Activated T-helper 17 cell treated with anti-CD3 and anti-CD28 coated beads, Interleukin-2, amount 50 U/mL, for 72 hours (primary cell): ENCODE measurements around the gene FLII. TPM values are rescaled to one million over a fixed set of nuclear protein-coding genes. Genes with fewer than 3 reads are reported as not detected.
A peak's percentile ranks its signal among the peaks of the same experiment; 100 is the strongest.
"Not testable (repeated sequence)": the region's sequence is repeated elsewhere in the genome, so short reads cannot be mapped to it uniquely, and the experiment has no call there.

Source experiments
- ATAC-seq: fragments of 150-1000 bp; cut with Tn5 transposase; replicated peaks from 2 replicates; pipeline ENCODE4 v1.10.0; 2021; ENCODE audit warnings: mild to moderate bottlenecking, moderate library complexity
- H3K27ac Mint-ChIP-seq: one replicate; pipeline ENCODE4 v1.8.0; 2022; ENCODE audit warnings: mixed read lengths
- H3K27me3 Mint-ChIP-seq: one replicate; pipeline ENCODE4 v1.8.0; 2022; ENCODE audit warnings: mixed read lengths
- H3K36me3 Mint-ChIP-seq: one replicate; pipeline ENCODE4 v1.8.0; 2022; ENCODE audit warnings: low read depth, mild to moderate bottlenecking, mixed read lengths
- H3K4me1 Mint-ChIP-seq: one replicate; pipeline ENCODE4 v1.8.0; 2022; ENCODE audit warnings: mixed read lengths
- H3K4me3 Mint-ChIP-seq: one replicate; pipeline ENCODE4 v1.8.0; 2022; ENCODE audit warnings: mild to moderate bottlenecking, mixed read lengths
- H3K9me3 Mint-ChIP-seq: one replicate; pipeline ENCODE4 v1.8.0; 2022; ENCODE audit warnings: mixed read lengths
- total RNA-seq, 2 donors: library from RNA; stranded (reverse); gene quantifications; one replicate each; pipeline ENCODE4 v1.2.3, GENCODE V29; 2022

Gene FLII
- total RNA-seq = 100 to 1,000 TPM; 247 to 307 TPM

DNA sequence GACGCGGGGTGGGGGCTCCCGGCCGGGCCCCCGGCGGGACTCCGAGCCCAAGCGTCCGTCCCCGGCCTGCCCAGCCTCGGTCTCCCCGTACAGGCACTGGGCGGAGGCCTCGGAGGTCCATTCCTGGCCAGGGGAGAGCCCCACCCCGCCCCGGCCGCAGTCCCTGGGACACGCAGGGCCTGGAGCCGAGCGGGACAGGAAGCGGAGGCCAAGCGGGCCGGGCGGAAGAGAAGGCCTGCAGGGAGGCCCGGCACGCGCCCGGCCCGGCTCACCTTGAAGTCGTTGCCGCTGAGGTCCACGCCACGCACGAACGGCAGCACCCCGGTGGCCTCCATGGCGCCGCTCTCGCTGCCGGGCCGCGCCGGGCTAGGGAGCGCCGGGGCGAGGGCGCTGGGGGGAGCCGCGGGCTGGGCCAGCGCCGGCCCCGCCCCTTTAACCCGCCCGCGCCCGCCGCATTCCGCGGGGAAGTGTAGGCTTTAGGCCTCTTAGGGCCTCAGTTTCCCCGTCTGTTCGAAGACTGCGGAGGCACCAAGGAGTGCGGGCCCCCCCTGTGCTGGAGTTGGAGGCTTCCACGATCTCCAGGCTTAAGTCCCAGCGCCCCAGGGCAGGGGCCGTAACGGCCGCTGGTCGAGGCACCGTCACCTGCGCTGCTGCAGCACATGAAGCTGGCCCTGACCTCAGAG is at the start of gene FLII:
TSS of gene FLII (minus strand) at position 383 of the 683 bp plus-strand sequence. CDS start at position 335, 48 bp downstream.
- Mint-ChIP-seq H3K27me3 (no peaks in the 10 kb centered on the region), H3K4me3 (peak within 1 kb of the TSS; percentile 96), H3K4me1 (peaks cover 8% of the 10 kb centered on the region), H3K36me3 (peaks cover 49% of the 10 kb centered on the region), H3K27ac (peak within 1 kb of the TSS; percentile 90), H3K9me3 (no peaks in the 10 kb centered on the region)
- ATAC-seq = peak; percentile 42

DNA sequence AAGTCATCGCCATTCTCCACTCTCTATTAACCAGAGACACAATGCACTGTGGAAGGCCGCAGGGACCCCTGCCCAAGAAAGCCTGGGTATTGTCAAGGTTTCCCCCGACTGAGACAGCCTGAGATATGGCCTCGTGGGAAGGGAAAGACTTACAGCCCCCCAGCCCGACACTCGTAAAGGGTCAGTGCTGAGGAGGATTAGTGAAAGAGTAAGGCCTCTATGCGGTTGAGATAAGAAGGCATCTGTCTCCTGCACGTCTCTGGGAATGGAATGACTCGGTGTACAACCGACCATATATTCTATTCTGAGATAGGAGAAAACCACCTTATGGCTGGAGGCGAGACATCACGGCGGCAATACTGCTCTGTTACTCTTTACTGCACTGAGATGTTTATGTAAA is 44.7 kb upstream of the FLII start:
- not testable (repeated sequence) for ATAC-seq, H3K4me3 Mint-ChIP-seq, H3K9me3 Mint-ChIP-seq, H3K4me1 Mint-ChIP-seq, H3K27me3 Mint-ChIP-seq, H3K27ac Mint-ChIP-seq
- H3K36me3 Mint-ChIP-seq = peaks cover 97% of the 10 kb centered on the region

GRCh38 chr17:18300725-18301480 is 42.4 kb upstream of the FLII start:
- Mint-ChIP-seq H3K36me3 (peaks cover 86% of the 10 kb centered on the region), H3K27ac (no peak overlapping the region), H3K9me3 (no peaks in the 10 kb centered on the region)

DNA sequence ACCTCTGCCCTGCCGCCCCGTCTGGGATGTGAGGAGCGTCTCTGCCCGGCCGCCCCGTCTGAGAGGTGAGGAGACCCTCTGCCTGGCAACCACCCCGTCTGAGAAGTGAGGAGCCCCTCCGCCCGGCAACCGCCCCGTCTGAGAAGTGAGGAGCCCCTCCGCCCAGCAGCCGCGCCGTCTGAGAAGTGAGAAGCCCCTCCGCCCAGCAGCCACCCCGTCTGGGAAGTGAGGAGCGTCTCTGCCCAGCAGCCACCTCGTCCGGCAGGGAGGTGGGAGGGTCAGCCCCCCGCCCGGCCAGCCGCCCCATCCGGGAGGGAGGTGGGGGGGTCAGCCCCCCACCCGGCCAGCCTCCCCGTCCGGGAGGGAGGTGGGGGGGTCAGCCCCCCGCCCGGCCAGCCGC is 39.5 kb upstream of the FLII start:
- H3K4me1 Mint-ChIP-seq, H3K4me3 Mint-ChIP-seq, H3K9me3 Mint-ChIP-seq, H3K27me3 Mint-ChIP-seq, H3K27ac Mint-ChIP-seq, ATAC-seq: not testable (repeated sequence)
- H3K36me3 Mint-ChIP-seq = peaks cover 86% of the 10 kb centered on the region

More at GRCh38 chr17:18300725-18301480, 42.4 kb upstream of the FLII start:
- no peaks in the 10 kb centered on the region for H3K27me3 Mint-ChIP-seq
- H3K4me1 Mint-ChIP-seq = no peaks in the 10 kb centered on the region
- ATAC-seq = no peak
- no peak overlapping the region for H3K4me3 Mint-ChIP-seq

DNA sequence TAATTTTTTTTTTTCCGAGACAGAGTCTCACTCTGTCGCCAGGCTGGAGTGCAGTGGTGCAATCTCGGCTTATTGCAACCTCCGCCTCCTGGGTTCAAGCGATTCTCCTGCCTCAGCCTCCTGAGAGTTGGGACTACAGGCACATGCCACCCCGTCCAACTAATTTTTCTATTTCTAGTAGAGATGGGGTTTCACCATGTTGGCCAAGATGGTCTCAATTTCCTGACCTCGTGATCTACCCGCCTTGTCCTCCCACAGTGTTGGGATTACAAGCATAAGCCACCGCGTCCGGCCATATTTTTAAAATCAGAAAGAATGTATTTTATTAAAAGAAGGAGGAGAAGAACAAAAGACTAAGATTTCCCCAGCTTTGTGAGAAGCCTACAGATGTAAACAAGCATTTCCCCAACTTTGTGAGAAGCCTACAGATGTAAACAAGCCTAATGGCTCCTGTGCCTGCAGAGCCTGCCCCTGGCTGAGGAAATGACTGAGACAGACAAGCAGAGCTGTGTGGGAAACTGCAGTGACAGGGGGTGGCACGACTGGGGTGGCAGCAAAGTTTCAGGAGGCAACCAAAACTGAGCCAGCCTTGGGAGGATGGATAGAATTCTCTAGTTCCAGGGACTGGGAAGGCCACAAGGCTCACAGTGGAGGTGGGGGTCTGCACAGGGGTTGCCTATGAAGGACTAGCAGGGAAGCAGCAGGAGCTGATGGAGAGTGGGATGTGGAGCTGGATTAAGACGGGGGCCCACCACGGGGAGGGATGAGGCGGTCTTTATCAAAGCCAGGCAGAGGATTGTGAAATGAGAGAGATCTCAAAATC is 33.4 kb upstream of the FLII start:
- peaks cover 98% of the 10 kb centered on the region for H3K36me3 Mint-ChIP-seq
- no peak overlapping the region for H3K4me3 Mint-ChIP-seq
- no peaks in the 10 kb centered on the region for H3K27me3 Mint-ChIP-seq
- no peaks in the 10 kb centered on the region for H3K4me1 Mint-ChIP-seq
- no peak overlapping the region for H3K27ac Mint-ChIP-seq
- no peaks in the 10 kb centered on the region for H3K9me3 Mint-ChIP-seq
- no peak for ATAC-seq

- peaks cover 98% of the 10 kb centered on the region for H3K36me3 Mint-ChIP-seq
- H3K27me3 Mint-ChIP-seq = no peaks in the 10 kb centered on the region
- no peaks in the 10 kb centered on the region for H3K9me3 Mint-ChIP-seq
- H3K4me1 Mint-ChIP-seq = no peaks in the 10 kb centered on the region
- no peak overlapping the region for H3K27ac Mint-ChIP-seq
- no peak overlapping the region for H3K4me3 Mint-ChIP-seq
- ATAC-seq = no peak
These were observed 26.8 kb upstream of the FLII start for GRCh38 chr17:18285296-18285695.

- H3K4me1 Mint-ChIP-seq = no peaks in the 10 kb centered on the region
- H3K36me3 Mint-ChIP-seq = peaks cover 91% of the 10 kb centered on the region
- no peak overlapping the region for H3K27ac Mint-ChIP-seq
- H3K9me3 Mint-ChIP-seq = no peaks in the 10 kb centered on the region
- H3K27me3 Mint-ChIP-seq = no peaks in the 10 kb centered on the region
- no peak for ATAC-seq
- no peak overlapping the region for H3K4me3 Mint-ChIP-seq
These were observed 23.2 kb upstream of the FLII start for GRCh38 chr17:18281788-18282187.

GRCh38 chr17:18280766-18281371 is 22.3 kb upstream of the FLII start:
- peaks cover 91% of the 10 kb centered on the region for H3K36me3 Mint-ChIP-seq
- no peaks in the 10 kb centered on the region for H3K9me3 Mint-ChIP-seq
- no peaks in the 10 kb centered on the region for H3K27me3 Mint-ChIP-seq

GRCh38 chr17:18280249-18280648 is 21.7 kb upstream of the FLII start:
- Mint-ChIP-seq H3K27me3 (no peaks in the 10 kb centered on the region), H3K4me3 (no peak overlapping the region), H3K36me3 (peaks cover 91% of the 10 kb centered on the region), H3K27ac (no peak overlapping the region), H3K9me3 (no peaks in the 10 kb centered on the region), H3K4me1 (no peaks in the 10 kb centered on the region)
- no peak for ATAC-seq

More at GRCh38 chr17:18280766-18281371, 22.3 kb upstream of the FLII start:
- no peak for ATAC-seq
- H3K4me1 Mint-ChIP-seq = no peaks in the 10 kb centered on the region
- H3K4me3 Mint-ChIP-seq = no peak overlapping the region
- no peak overlapping the region for H3K27ac Mint-ChIP-seq

- H3K4me1 Mint-ChIP-seq = no peaks in the 10 kb centered on the region
- H3K36me3 Mint-ChIP-seq = peaks cover 86% of the 10 kb centered on the region
- H3K9me3 Mint-ChIP-seq = no peaks in the 10 kb centered on the region
- ATAC-seq = no peak
- H3K4me3 Mint-ChIP-seq = no peak overlapping the region
- no peak overlapping the region for H3K27ac Mint-ChIP-seq
- no peaks in the 10 kb centered on the region for H3K27me3 Mint-ChIP-seq
These were observed 20.3 kb upstream of the FLII start for GRCh38 chr17:18278867-18279266.

DNA sequence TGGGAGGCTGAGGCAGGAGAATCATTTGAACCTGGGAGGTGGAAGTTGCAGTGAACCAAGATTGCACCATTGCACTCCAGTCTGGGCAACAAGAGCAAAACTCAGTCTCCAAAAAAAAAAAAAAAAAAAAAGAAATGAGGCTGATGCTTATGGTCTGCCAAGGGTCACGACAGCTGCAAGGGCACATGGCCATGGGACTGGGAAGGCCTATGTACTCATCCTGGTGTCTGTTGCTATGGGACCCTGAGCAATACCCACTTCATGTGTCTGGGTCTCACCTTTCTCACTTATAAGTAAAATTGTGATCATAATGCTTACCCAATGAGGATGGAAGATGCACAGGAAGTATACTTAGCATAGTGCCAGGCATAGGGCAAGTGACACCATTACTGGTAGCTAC is 18.5 kb upstream of the FLII start:
- Mint-ChIP-seq H3K4me1 (no peaks in the 10 kb centered on the region), H3K9me3 (no peaks in the 10 kb centered on the region), H3K27me3 (no peaks in the 10 kb centered on the region)

DNA sequence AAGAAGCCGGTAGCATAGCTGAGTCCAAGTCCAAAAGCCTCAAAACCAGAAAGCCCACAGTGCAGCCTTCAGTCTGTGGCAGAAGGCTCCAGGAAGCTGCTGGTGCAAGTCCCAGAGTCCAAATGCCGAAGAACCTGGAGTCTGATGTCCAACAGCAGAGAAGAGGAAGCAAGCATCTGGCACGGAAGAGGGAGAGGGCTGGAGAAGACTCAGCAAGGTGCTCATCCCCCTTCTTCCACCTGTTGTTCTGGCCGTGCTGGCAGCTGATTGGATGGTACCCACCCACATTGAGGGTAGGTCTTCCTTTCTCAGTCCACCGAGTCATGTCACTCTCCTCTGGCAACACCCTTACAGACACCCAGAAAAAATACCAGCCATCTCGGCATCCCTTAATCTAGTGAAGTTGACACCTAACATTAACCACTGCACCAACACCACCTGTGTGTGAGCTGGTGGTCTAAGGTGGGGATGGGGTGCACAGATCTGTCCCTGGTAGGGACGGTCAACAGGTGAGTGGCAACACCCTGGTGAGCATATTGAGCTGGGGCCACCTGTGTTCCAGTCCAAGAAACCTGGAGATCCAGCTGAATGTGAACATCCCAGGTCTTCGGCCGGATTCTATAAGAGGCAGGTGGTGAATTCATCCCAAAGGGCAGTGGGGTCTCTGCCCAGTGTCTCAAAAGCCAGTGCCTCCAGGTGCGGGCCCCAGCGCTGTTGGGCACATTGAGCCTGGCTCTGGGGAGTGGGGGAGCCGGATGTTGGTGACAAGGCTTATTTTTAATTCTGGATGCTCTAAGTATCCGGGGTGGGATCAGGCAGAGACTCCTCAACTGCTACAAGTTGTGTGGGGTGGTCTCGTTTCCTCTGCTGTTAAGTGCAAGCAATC is 11.8 kb upstream of the FLII start:
- no peak for ATAC-seq
- Mint-ChIP-seq H3K4me1 (no peaks in the 10 kb centered on the region), H3K27ac (peak overlapping the region; percentile 25), H3K36me3 (peaks cover 31% of the 10 kb centered on the region), H3K27me3 (no peaks in the 10 kb centered on the region), H3K4me3 (no peak overlapping the region), H3K9me3 (no peaks in the 10 kb centered on the region)

More for the DNA sequence above, 18.5 kb upstream of the FLII start:
- H3K36me3 Mint-ChIP-seq = peaks cover 83% of the 10 kb centered on the region
- no peak overlapping the region for H3K27ac Mint-ChIP-seq
- H3K4me3 Mint-ChIP-seq = no peak overlapping the region
- ATAC-seq = no peak

- ATAC-seq = peak; percentile 21
- Mint-ChIP-seq H3K9me3 (no peaks in the 10 kb centered on the region), H3K27ac (no peak overlapping the region), H3K27me3 (no peaks in the 10 kb centered on the region), H3K4me3 (no peak overlapping the region), H3K36me3 (peaks cover 22% of the 10 kb centered on the region), H3K4me1 (no peaks in the 10 kb centered on the region)
These were observed 9.6 kb upstream of the FLII start for GRCh38 chr17:18267927-18268711.
